Calu3 (cell line): ENCODE measurements around the gene MICAL1. TPM values are rescaled to one million over a fixed set of nuclear protein-coding genes. Genes with fewer than 3 reads are reported as not detected.

Source experiments
- BruUV-seq: library from RNA; stranded (reverse); fragments of 400-500 nt; replicated peaks from 2 replicates; lab custom pipeline; 2021; lab: Mats Ljungman, UMichigan
- CTCF ChIA-PET: fragments of 300-600 bp; sonication (Branson Sonifier 250); formaldehyde crosslinking; loops from one replicate; lab custom pipeline; 2022; ENCODE audit warnings: antibody characterized with exemption; lab: Charles Lee
- DNase-seq: peaks from one replicate; pipeline ENCODE4 v3.0.0; 2022
- H3K27ac Mint-ChIP-seq: one replicate; pipeline ENCODE4 v1.8.0; 2022; ENCODE audit warnings: mixed read lengths; ENCODE audit not compliant: unreplicated experiment
- H3K27me3 Mint-ChIP-seq: one replicate; pipeline ENCODE4 v1.8.0; 2022; ENCODE audit warnings: mixed read lengths; ENCODE audit not compliant: unreplicated experiment
- H3K36me3 Mint-ChIP-seq: one replicate; pipeline ENCODE4 v1.8.0; 2022; ENCODE audit warnings: mild to moderate bottlenecking, moderate library complexity, mixed read lengths; ENCODE audit not compliant: insufficient read depth, unreplicated experiment
- H3K4me1 Mint-ChIP-seq: one replicate; pipeline ENCODE4 v1.8.0; 2022; ENCODE audit warnings: mild to moderate bottlenecking, low read depth, mixed read lengths; ENCODE audit not compliant: unreplicated experiment
- H3K4me3 Mint-ChIP-seq: one replicate; pipeline ENCODE4 v1.8.0; 2022; ENCODE audit warnings: mild to moderate bottlenecking, low read depth, moderate library complexity, mixed read lengths; ENCODE audit not compliant: unreplicated experiment
- H3K9me3 Mint-ChIP-seq: one replicate; pipeline ENCODE4 v1.8.0; 2022; ENCODE audit warnings: low read depth, mixed read lengths; ENCODE audit not compliant: unreplicated experiment
- intact Hi-C: fragments of 100-400 bp; cut with micrococcal nuclease; formaldehyde crosslinking; loops from one replicate; pipeline ENCODE4 v1.10.0; 2022; ENCODE audit not compliant: unreplicated experiment
- total RNA-seq: library from RNA; stranded (reverse); gene quantifications from 2 replicates; pipeline ENCODE4 v1.2.3, GENCODE V29; 2022
- TF ChIP-seq, protein P1 (sequence below): fragments of 200-600 bp; IDR thresholded peaks from one replicate; pipeline ENCODE4 v1.8.0; 2022; ENCODE audit warnings: antibody characterized with exemption; ENCODE audit not compliant: unreplicated experiment

MICAL1 gene
- total RNA-seq, 1 experiment from 2014 or later = 22.5 TPM

DNA sequence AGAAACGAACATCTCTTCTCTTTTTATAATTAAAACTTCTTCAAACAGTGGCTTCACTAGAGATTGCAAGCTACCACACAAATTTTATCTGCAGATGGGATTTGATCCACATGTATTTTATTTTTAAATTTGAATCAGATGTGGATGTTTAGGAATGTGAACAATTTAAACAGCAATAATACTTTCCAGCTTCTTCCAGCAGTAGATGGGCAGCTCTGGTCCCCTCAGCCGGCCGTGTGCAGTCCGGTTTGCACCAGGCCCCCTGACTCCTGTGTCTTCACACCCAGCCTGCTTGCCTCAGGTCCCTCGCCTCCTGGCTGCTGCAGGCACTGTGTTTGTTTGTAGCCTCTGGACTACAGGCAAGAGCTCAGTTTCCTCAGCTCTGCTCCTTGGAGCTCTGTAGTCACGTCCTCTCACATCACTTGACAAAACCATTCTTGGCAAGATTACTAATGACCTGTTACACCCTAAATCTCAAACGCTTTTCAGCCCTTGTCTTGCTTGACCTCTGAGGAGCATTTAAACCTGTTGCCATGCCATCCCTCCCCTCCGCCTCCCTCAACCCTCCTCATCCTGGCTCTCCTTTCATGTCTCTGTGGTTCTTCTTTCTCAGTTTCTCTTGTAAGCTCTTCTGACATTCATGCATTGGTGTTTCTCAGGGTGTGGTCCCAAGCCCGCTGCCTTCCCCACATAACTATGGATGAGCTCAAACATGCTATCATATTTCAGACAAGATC, 40.6 kb upstream of the MICAL1 start:
- no TSS peak for BruUV-seq
- H3K9me3 Mint-ChIP-seq = no peaks in the 10 kb centered on the region
- no peaks in the 10 kb centered on the region for H3K36me3 Mint-ChIP-seq
- intact Hi-C loops = no loop called here
- TF ChIP-seq, protein P1, sequence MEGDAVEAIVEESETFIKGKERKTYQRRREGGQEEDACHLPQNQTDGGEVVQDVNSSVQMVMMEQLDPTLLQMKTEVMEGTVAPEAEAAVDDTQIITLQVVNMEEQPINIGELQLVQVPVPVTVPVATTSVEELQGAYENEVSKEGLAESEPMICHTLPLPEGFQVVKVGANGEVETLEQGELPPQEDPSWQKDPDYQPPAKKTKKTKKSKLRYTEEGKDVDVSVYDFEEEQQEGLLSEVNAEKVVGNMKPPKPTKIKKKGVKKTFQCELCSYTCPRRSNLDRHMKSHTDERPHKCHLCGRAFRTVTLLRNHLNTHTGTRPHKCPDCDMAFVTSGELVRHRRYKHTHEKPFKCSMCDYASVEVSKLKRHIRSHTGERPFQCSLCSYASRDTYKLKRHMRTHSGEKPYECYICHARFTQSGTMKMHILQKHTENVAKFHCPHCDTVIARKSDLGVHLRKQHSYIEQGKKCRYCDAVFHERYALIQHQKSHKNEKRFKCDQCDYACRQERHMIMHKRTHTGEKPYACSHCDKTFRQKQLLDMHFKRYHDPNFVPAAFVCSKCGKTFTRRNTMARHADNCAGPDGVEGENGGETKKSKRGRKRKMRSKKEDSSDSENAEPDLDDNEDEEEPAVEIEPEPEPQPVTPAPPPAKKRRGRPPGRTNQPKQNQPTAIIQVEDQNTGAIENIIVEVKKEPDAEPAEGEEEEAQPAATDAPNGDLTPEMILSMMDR = no peak
- H3K27ac Mint-ChIP-seq = no peak overlapping the region
- H3K27me3 Mint-ChIP-seq = peaks cover 22% of the 10 kb centered on the region
- H3K4me1 Mint-ChIP-seq = no peaks in the 10 kb centered on the region
- DNase-seq = no peak
- CTCF ChIA-PET = interaction anchor here (1.3 kb wide), 1 partner anchor 13 kb away, joined by 3 read pairs; no protein-coding TSS in a partner anchor
- H3K4me3 Mint-ChIP-seq = no peak overlapping the region

DNA sequence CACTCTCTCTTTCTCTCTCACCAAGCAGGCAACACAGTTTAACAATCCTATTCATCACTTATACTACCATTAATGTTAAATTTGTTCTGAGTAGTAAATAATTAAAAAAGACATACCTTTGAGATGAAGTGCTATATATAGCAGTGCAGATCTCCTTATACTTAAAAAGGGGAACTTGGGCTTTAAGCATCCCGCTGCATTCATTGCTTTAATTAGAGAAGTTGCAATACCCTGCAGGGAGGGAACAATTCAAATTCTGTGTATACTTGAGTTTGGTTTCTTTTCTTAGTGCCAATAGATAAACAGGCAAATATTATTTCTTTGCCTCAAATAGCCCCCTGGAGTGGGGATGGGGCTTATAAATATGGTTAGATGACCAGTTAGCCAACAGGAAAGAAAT, 38.3 kb upstream of the MICAL1 start:
- H3K27ac Mint-ChIP-seq = no peak overlapping the region
- DNase-seq = no peak
- CTCF ChIA-PET = no interaction called here

DNA sequence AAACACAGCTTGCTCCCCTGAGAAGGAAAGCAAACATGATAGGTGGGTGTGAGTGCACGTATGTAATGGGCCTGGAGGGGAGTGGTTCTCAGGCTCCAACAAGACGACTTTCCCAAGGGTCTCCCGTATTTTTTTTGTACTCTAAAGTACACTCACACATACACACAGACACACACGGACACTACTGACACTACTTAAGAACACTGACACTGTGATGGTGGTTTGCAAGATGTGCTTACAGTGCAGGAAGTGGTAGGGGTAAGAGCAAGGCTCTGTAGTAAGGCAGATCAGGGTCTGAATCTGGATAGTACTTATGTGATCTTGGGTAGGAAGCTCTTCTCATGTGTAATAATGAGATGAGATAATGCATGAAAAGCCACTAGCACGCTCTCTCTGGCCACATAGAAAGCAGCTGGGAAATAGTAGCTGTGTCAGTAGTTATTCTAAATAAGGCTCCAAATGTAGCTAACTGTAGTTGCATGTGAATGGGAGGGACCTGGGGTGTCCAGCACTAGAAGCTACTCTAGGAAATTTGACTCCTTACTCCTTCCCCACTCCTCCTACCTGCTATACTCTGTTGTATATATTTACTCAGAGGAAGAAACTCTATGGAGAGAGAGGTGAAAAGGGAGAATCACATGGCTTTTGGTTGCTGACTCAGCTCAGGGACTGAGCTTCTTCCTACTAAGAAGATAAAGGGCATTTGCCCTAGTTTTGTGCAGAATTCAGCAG, 35.8 kb upstream of the MICAL1 start:
- Mint-ChIP-seq H3K4me1 (peaks cover 2% of the 10 kb centered on the region), H3K27me3 (peaks cover 21% of the 10 kb centered on the region), H3K27ac (no peak overlapping the region), H3K36me3 (no peaks in the 10 kb centered on the region), H3K9me3 (no peaks in the 10 kb centered on the region), H3K4me3 (no peak overlapping the region)
- DNase-seq = no peak
- BruUV-seq = no TSS peak
- CTCF ChIA-PET = no interaction called here
- TF ChIP-seq, protein P1 = no peak
- intact Hi-C loops = no loop called here

More for the DNA sequence above, 38.3 kb upstream of the MICAL1 start:
- no peaks in the 10 kb centered on the region for H3K4me1 Mint-ChIP-seq
- no peak overlapping the region for H3K4me3 Mint-ChIP-seq
- intact Hi-C loops = no loop called here
- TF ChIP-seq, protein P1 = no peak
- H3K27me3 Mint-ChIP-seq = peaks cover 22% of the 10 kb centered on the region
- BruUV-seq = no TSS peak
- no peaks in the 10 kb centered on the region for H3K36me3 Mint-ChIP-seq
- no peaks in the 10 kb centered on the region for H3K9me3 Mint-ChIP-seq

DNA sequence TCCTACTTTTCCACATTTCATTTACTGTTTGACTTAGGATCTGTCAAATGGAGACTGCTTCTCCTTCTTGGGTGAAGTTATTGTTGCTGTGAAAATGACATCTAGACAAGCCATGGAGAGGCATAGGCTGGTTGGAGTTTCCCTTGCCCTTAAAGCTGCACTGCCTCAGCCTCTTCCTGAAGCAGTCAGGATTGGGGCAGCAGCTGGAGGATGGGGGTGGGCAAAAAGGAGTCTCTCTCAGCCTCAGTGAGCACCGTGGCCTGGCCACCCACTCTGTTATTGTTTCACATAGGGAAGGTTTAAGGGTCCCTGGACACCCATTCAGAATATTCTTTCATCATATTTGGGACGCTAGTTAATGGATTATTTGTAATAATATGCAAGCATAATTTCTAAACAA, 35.1 kb upstream of the MICAL1 start:
- H3K4me1 Mint-ChIP-seq = peaks cover 8% of the 10 kb centered on the region
- BruUV-seq = no TSS peak
- H3K27ac Mint-ChIP-seq = no peak overlapping the region
- TF ChIP-seq, protein P1 = no peak
- H3K4me3 Mint-ChIP-seq = no peak overlapping the region
- H3K27me3 Mint-ChIP-seq = peaks cover 14% of the 10 kb centered on the region
- no peaks in the 10 kb centered on the region for H3K9me3 Mint-ChIP-seq
- intact Hi-C loops = no loop called here
- DNase-seq = no peak
- CTCF ChIA-PET = interaction anchor here (0.7 kb wide), 1 partner anchor 724 kb away, joined by 3 read pairs; no protein-coding TSS in a partner anchor
- peaks cover 4% of the 10 kb centered on the region for H3K36me3 Mint-ChIP-seq
